DND-41 (cell line): Measurements from ENCODE around the gene SMCO4.

Experiments used
- ATAC-seq: fragments of 200-7000 bp; cut with Tn5 transposase; 3 replicates; pipeline ENCODE4 v1.9.1; 2021; ENCODE audit warnings: low read depth; ENCODE audit not compliant: insufficient read depth
- DNase-seq: peaks from one replicate; pipeline ENCODE4 v3.0.0-alpha.2; 2020
- H2AFZ ChIP-seq: 2 replicates; pipeline ENCODE4 v1.6.0; 2012; ENCODE audit warnings: low read depth, low read length
- H3K27ac ChIP-seq: 2 replicates; pipeline ENCODE4 v1.5.1; 2012; ENCODE audit warnings: low read length, inconsistent platforms
- H3K27me3 ChIP-seq: fragments of 200-600 bp; sonication (generic); 2 replicates; pipeline ENCODE4 v1.6.0; 2012; ENCODE audit warnings: low read length, mild to moderate bottlenecking, inconsistent platforms; ENCODE audit not compliant: insufficient read depth, poor library complexity
- H3K36me3 ChIP-seq: 2 replicates; pipeline ENCODE4 v1.5.1; 2012; ENCODE audit warnings: low read length, inconsistent platforms; ENCODE audit not compliant: insufficient read depth
- H3K4me1 ChIP-seq: 2 replicates; pipeline ENCODE4 v1.5.1; 2012; ENCODE audit warnings: mild to moderate bottlenecking, low read length; ENCODE audit not compliant: insufficient read depth
- H3K4me2 ChIP-seq: 2 replicates; pipeline ENCODE4 v1.6.0; 2012; ENCODE audit warnings: mild to moderate bottlenecking, moderate library complexity, low read length, inconsistent platforms; ENCODE audit not compliant: insufficient read depth
- H3K4me3 ChIP-seq, 2 experiments: fragments of 200-600 bp in 1 of 2; shearing (Covaris generic) in 1 of 2; 2 replicates each; pipeline ENCODE4 v1.5.1; 2012 to 2016; ENCODE audit warnings: inconsistent platforms in 2 of 2, low read length in 2 of 2, mild to moderate bottlenecking in 2 of 2, low read depth in 1 of 2, moderate library complexity in 1 of 2
- H3K79me2 ChIP-seq: 2 replicates; pipeline ENCODE4 v1.6.0; 2012; ENCODE audit warnings: low read length, inconsistent platforms; ENCODE audit not compliant: insufficient read depth
- H3K9ac ChIP-seq: 2 replicates; pipeline ENCODE4 v1.6.0; 2012; ENCODE audit warnings: low read depth, mild to moderate bottlenecking, inconsistent platforms, low read length, moderate library complexity
- H3K9me3 ChIP-seq: 2 replicates; pipeline ENCODE4 v1.5.1; 2012; ENCODE audit warnings: low read length, moderate library complexity, mild to moderate bottlenecking, inconsistent platforms; ENCODE audit not compliant: insufficient read depth, severe bottlenecking
- H4K20me1 ChIP-seq: 2 replicates; pipeline ENCODE4 v1.6.0; 2012; ENCODE audit warnings: low read length; ENCODE audit not compliant: insufficient read depth
- CTCF ChIP-seq: IDR thresholded peaks from 2 replicates; pipeline ENCODE4 v1.5.1; 2012; ENCODE audit warnings: borderline replicate concordance, low read length, moderate library complexity, mild to moderate bottlenecking; ENCODE audit not compliant: poor library complexity, severe bottlenecking; ENCODE audit errors: extremely low read depth
- EZH2 ChIP-seq: IDR thresholded peaks from 3 replicates; pipeline ENCODE4 v1.6.1; 2012; ENCODE audit warnings: borderline replicate concordance, low read depth, mild to moderate bottlenecking, moderate library complexity, low read length, inconsistent platforms; ENCODE audit not compliant: severe bottlenecking

SMCO4 gene

GRCh38 chr11:93517611-93518010 is 25.6 kb downstream of the SMCO4 start:
- DNase-seq (no peak), ATAC-seq (no peak)
- no peak overlapping the region for H3K4me2 ChIP-seq
- H3K9me3 ChIP-seq, result no peaks in the 10 kb centered on the region
- no peak overlapping the region for H2AFZ ChIP-seq
- H3K4me3 ChIP-seq, result no peak overlapping the region
- peaks cover 38% of the 10 kb centered on the region for H3K4me1 ChIP-seq
- no peak for TF ChIP-seq CTCF
- TF ChIP-seq EZH2, result no peak
- H3K36me3 ChIP-seq, result no peaks in the 10 kb centered on the region
- no peak overlapping the region for H3K9ac ChIP-seq
- no peak overlapping the region for H3K27ac ChIP-seq
- no peaks in the 10 kb centered on the region for H3K27me3 ChIP-seq
- H3K79me2 ChIP-seq, result no peaks in the 10 kb centered on the region
- H4K20me1 ChIP-seq, result peaks cover 4% of the 10 kb centered on the region; the same call in 1 of the 2 replicates

- DNase-seq (no peak), ATAC-seq (no peak)
- Histone ChIP-seq H3K36me3 (no peaks in the 10 kb centered on the region), H4K20me1 (peaks cover 4% of the 10 kb centered on the region; the same call in 1 of the 2 replicates), H3K4me3 (no peak overlapping the region), H3K4me2 (no peak overlapping the region), H3K27me3 (no peaks in the 10 kb centered on the region), H3K27ac (no peak overlapping the region), H3K79me2 (no peaks in the 10 kb centered on the region), H3K9ac (no peak overlapping the region), H3K9me3 (no peaks in the 10 kb centered on the region), H2AFZ (no peak overlapping the region), H3K4me1 (peaks cover 32% of the 10 kb centered on the region)
- TF ChIP-seq EZH2, result no peak
- TF ChIP-seq CTCF, result no peak
Measured at GRCh38 chr11:93517041-93517440, 26.1 kb downstream of the SMCO4 start.

GRCh38 chr11:93515441-93516025 is 27.7 kb downstream of the SMCO4 start:
- Histone ChIP-seq H3K27ac (no peak overlapping the region), H3K79me2 (no peaks in the 10 kb centered on the region), H4K20me1 (no peaks in the 10 kb centered on the region), H3K4me3 (no peak overlapping the region), H3K36me3 (no peaks in the 10 kb centered on the region), H3K9ac (no peak overlapping the region), H3K4me1 (peaks cover 17% of the 10 kb centered on the region), H3K4me2 (no peak overlapping the region), H3K27me3 (no peaks in the 10 kb centered on the region), H2AFZ (no peak overlapping the region), H3K9me3 (no peaks in the 10 kb centered on the region)
- DNase-seq (no peak), ATAC-seq (no peak)
- TF ChIP-seq EZH2 (no peak), CTCF (no peak)
